Measurements from ENCODE around the gene TLE2.
"Not testable (repeated sequence)": the region's sequence is repeated elsewhere in the genome, so short reads cannot be mapped to it uniquely, and the experiment has no call there.

Gene TLE2

GRCh38 chr19:3042621-3043267, 13.7 kb upstream of the TLE2 start:
- in situ Hi-C loops (cut with HindIII; ENCODE audit: low sequenced_read_pairs), result no loop called here
- no peak overlapping the region for H3K4me3 ChIP-seq (ENCODE audit: low read depth, low read length)
- no peak for TF ChIP-seq CTCF (IDR thresholded peaks at IDR 0.05; ENCODE audit: low read depth, low read length)
- no peak for DNase-seq (ENCODE audit: low read depth, low spot score)

GRCh38 chr19:3041761-3042620, 12.9 kb upstream of the TLE2 start:
- no peak for TF ChIP-seq CTCF (IDR thresholded peaks at IDR 0.05; ENCODE audit: low read depth, low read length)
- no peak for DNase-seq (ENCODE audit: low read depth, low spot score)
- H3K4me3 ChIP-seq (ENCODE audit: low read depth, low read length), result no peak overlapping the region
- in situ Hi-C loops (cut with HindIII; ENCODE audit: low sequenced_read_pairs), result no loop called here

- DNase-seq (ENCODE audit: low read depth, low spot score), result no peak
- TF ChIP-seq CTCF (IDR thresholded peaks at IDR 0.05; ENCODE audit: low read depth, low read length), result no peak
- no peak overlapping the region for H3K4me3 ChIP-seq (ENCODE audit: low read depth, low read length)
- in situ Hi-C loops (cut with HindIII; ENCODE audit: low sequenced_read_pairs), result no loop called here
Observed at GRCh38 chr19:3041327-3041726, 12.2 kb upstream of the TLE2 start.

GRCh38 chr19:3039641-3040077, 10.6 kb upstream of the TLE2 start:
- no peak for DNase-seq (ENCODE audit: low read depth, low spot score)
- no peak overlapping the region for H3K4me3 ChIP-seq (ENCODE audit: low read depth, low read length)
- TF ChIP-seq CTCF (IDR thresholded peaks at IDR 0.05; ENCODE audit: low read depth, low read length), result no peak
- in situ Hi-C loops (cut with HindIII; ENCODE audit: low sequenced_read_pairs), result no loop called here

DNA sequence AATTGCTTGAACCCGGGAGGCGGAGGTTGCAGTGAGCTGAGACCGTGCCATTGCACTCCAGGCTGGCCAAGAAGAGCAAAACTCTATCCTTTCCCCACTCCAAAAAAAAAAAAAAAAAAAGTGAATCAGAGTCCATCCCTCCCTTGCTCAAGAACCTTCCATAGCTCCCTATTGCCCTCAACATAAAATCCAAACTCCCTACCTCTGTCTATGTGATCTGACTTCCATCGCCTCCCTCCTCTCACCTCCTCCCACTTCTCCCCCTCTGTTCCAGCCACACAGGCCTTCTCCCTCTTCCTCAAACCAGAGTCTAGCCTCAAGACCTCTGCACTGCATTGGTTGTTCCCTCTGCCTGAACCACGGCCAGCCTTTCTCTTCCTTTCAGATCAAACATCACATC, 10.0 kb upstream of the TLE2 start:
- no peak overlapping the region for H3K4me3 ChIP-seq (ENCODE audit: low read depth, low read length)
- DNase-seq (ENCODE audit: low read depth, low spot score), result no peak
- in situ Hi-C loops (cut with HindIII; ENCODE audit: low sequenced_read_pairs), result no loop called here
- TF ChIP-seq CTCF (IDR thresholded peaks at IDR 0.05; ENCODE audit: low read depth, low read length), result no peak

GRCh38 chr19:3038214-3038613, 9.1 kb upstream of the TLE2 start:
- no peak for DNase-seq (ENCODE audit: low read depth, low spot score)
- H3K4me3 ChIP-seq (ENCODE audit: low read depth, low read length), result no peak overlapping the region
- in situ Hi-C loops (cut with HindIII; ENCODE audit: low sequenced_read_pairs), result no loop called here
- no peak for TF ChIP-seq CTCF (IDR thresholded peaks at IDR 0.05; ENCODE audit: low read depth, low read length)

- in situ Hi-C loops (cut with HindIII; ENCODE audit: low sequenced_read_pairs); H3K4me3 ChIP-seq (ENCODE audit: low read depth, low read length); DNase-seq (ENCODE audit: low read depth, low spot score): not testable (repeated sequence)
Observed at GRCh38 chr19:3036977-3037544, 8.0 kb upstream of the TLE2 start.

Measured in astrocyte of the spinal cord (primary cell).